Astrocyte of the cerebellum (primary cell): ENCODE measurements around the gene TBCA.
"Not testable (repeated sequence)": the region's sequence is repeated elsewhere in the genome, so short reads cannot be mapped to it uniquely, and the experiment has no call there.

Source experiments
- DNase-seq: peaks from one replicate; pipeline ENCODE4 v3.0.0-alpha.2; 2011; ENCODE audit warnings: low read depth
- H3K4me3 ChIP-seq: 2 replicates; pipeline ENCODE4 v1.5.1; 2011; ENCODE audit warnings: mild to moderate bottlenecking, low read depth, low read length, moderate library complexity
- in situ Hi-C: cut with HindIII; loops from 2 replicates; pipeline ENCODE4 v1.10.0; 2017; ENCODE audit warnings: low sequenced_read_pairs
- TF ChIP-seq, protein P1 (sequence below): IDR thresholded peaks from 2 replicates; pipeline ENCODE4 v1.5.1; 2012; ENCODE audit warnings: low read length, low read depth, moderate library complexity, mild to moderate bottlenecking; ENCODE audit errors: missing control alignments

The TBCA gene

DNA sequence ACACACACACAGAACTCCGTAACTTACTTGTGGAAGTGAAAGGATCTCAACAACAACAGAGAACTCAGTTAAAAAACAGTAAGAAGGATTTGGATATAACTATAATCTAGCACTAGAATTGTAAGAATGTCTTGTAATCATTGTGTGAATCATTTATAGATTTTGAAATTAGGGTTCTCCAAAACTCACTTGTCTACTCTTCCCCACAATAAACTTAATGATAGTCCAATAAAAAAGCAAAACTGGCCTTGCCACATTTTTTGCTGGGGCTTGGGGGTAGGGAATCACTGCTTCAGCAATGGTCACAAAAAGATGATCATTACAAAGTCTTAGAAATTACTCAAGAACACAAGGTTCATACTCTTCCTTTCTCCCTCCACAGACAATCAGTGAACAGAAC, 8.8 kb downstream of the TBCA start:
- in situ Hi-C loops = no loop called here
- no peak for DNase-seq
- H3K4me3 ChIP-seq = no peak overlapping the region
- TF ChIP-seq, protein P1, sequence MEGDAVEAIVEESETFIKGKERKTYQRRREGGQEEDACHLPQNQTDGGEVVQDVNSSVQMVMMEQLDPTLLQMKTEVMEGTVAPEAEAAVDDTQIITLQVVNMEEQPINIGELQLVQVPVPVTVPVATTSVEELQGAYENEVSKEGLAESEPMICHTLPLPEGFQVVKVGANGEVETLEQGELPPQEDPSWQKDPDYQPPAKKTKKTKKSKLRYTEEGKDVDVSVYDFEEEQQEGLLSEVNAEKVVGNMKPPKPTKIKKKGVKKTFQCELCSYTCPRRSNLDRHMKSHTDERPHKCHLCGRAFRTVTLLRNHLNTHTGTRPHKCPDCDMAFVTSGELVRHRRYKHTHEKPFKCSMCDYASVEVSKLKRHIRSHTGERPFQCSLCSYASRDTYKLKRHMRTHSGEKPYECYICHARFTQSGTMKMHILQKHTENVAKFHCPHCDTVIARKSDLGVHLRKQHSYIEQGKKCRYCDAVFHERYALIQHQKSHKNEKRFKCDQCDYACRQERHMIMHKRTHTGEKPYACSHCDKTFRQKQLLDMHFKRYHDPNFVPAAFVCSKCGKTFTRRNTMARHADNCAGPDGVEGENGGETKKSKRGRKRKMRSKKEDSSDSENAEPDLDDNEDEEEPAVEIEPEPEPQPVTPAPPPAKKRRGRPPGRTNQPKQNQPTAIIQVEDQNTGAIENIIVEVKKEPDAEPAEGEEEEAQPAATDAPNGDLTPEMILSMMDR = no peak

DNA sequence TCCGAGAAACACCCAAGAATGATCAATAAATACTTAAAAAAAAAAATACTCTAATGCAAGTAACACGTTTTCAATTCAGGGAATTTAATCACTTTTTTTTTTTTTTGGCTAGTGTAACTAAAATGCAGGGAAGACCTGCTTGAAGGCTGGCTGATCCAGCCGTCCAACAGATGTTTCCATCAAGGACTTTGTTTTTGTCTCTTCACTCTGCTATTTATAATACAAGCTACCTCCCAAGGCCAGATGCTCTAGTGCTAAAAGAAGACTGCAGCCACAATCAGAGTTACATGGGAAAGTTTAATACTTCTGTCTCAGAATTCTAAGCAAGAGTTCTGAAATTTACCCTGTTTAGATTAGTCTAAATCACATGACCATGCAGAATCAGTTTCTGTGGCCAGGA, 14.5 kb downstream of the TBCA start:
- in situ Hi-C loops = no loop called here
- no peak for DNase-seq

DNA sequence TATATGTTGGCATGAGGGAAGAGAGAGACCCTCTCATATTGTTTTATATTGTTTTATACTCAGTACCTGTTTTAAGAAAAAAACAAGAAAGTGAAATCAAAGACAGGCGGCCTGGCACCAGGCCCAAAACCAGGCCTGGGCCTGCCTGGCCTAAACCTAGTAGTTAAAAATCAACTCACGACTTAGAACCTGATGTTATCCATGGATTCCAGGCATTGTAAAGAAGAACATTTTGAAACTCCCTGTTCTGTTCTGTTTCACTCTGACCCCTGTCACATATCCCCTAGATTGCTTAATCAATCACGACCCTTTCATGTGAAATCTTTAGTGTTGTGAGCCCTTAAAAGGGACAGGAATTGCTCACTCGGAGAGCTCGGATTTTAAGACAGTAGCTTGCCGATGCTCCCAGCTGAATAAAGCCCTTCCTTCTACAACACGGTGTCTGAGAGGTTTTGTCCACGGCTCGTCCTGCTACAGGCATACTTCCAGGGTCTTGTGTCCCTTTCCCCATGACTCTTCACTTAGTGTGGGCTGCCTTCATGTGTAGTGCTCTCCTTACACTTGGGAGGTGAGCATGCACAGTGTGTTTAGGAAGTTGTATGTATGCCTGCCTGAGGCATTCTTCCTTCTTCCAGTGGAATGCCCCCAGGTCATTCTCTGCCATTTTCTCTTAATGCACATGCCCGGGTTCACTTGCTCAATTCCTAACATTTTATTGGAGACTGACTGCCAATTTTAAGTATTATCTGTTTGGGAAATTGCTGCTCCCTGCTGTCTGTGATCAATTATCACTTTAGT, 17.8 kb downstream of the TBCA start:
- TF ChIP-seq, protein P1 = no peak
- in situ Hi-C loops = no loop called here
- no peak for DNase-seq
- no peak overlapping the region for H3K4me3 ChIP-seq

More for the DNA sequence above, 14.5 kb downstream of the TBCA start:
- H3K4me3 ChIP-seq = no peak overlapping the region
- TF ChIP-seq, protein P1 = no peak

DNA sequence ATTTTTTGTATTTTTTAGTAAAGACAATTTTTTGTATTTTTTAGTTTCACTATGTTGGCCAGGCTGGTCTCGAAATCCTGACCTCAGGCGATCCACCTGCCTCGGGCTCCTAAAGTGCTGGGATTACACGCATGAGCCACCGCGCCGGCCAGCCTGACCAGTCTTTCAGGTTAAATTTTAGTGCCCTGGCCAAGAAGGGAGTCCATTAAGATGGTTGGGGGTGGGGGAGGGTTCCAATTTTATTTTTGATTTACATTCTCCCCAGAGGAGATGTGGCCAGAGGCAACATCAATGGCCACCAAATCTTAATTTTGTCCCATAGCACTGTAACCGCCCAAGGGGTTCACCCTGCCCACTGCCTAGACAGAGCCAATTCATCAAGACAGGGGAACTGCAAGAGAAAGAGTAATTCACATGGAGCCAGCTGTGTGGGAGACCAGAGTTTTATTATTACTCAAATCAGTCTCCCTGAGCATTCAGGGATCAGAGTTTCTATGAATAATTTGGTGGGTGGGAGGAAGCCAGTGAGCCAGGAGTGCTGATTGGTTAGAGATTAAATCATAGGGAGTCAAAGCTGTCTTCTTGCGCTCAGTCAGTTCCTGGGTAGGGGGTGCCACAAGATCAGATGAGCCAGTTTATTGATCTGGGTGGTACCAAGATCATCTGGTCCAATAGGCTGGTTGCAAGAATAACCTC, 24.7 kb downstream of the TBCA start:
- DNase-seq = no peak
- H3K4me3 ChIP-seq = no peak overlapping the region
- in situ Hi-C loops = no loop called here
- TF ChIP-seq, protein P1 = no peak

DNA sequence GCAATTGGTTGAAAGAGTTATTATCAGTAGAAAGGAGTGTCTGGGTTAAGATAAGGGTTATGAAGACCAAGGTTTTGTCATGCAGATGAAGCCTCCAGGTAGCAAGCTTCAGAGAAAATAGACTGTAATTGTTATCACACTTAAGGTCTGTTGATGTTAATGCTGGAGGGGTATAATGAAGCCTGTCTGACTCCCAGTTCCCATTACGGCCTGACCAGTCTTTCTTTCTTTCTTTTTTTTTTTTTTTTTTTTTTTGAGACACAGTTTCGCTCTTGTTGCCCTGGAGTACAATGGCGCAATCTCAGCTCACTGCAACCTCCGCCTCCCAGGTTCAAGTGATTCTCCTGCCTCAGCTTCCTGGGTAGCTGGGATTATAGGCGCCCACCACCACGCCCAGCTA, 25.2 kb downstream of the TBCA start:
- H3K4me3 ChIP-seq, DNase-seq, in situ Hi-C loops: not testable (repeated sequence)

DNA sequence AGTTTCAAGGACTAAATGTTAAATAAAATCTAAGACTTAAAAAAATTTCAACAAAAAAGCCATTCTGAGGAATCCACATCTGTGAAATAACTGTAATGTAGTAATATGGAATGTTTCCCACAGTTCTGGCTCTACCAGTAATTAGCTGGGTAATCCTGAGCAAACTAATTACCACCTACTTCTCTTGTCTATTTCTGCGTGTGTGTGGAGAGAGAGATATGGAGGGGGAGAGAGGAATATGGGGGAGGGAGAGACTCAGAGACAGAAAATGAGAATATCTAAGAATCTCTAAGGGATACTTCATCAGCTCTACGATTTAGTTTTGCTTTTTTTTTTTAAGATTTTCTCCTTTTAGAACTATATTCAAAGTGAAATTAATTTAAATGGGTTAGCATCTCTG, 28.0 kb downstream of the TBCA start:
- no peak for DNase-seq
- H3K4me3 ChIP-seq = no peak overlapping the region
- TF ChIP-seq, protein P1 = no peak
- in situ Hi-C loops = no loop called here

DNA sequence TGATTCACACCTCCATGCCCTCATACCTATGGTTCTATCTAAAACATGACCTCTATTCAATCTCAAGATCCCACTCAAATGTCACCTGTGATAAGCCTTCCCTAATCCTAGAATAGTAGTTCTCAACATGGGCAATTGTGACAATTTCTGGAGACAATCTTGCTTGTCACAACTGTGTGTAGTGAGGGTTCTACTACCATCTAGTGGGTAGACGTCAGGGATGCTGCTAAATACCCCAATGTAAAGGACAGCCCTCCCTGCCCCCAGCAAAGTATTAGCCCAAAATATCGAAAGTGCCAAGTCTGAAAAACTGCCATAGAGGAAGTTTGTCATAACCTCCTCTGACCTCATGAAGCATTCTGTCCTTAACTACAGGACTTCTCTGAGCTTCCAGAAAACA, 32.0 kb downstream of the TBCA start:
- DNase-seq = no peak
- TF ChIP-seq, protein P1 = no peak
- no peak overlapping the region for H3K4me3 ChIP-seq
- in situ Hi-C loops = no loop called here
